ENCODE measurements around the gene CNTROB. TPM values are rescaled to one million over a fixed set of nuclear protein-coding genes. Genes with fewer than 3 reads are reported as not detected.

Gene CNTROB
- total and polyA plus RNA-seq, 2 of the 4 experiments (the other 2 are of a cell fraction), result 12.7 to 26.4 TPM

- ATAC-seq (ENCODE audit: low read depth), result no peak
- Histone ChIP-seq H4K5ac (ENCODE audit: low read depth, low read length) (no peak overlapping the region), H3K18ac (ENCODE audit: low read depth, low read length) (no peak overlapping the region), H3K27me3 (ENCODE audit: control insufficient read depth, insufficient read depth, low read length) (no peaks in the 10 kb centered on the region), H3K79me1 (ENCODE audit: low read depth in 1 of 2, low read length in 2 of 2) (no peaks in the 10 kb centered on the region; a peak in 1 of 4 replicates), H2AK5ac (ENCODE audit: low read depth, low read length) (no peak overlapping the region), H3K14ac (replicated peaks; ENCODE audit: low read depth, low read length) (no peak overlapping the region), H3K4me3 (ENCODE audit: insufficient read depth, low read depth, low read length) (no peak overlapping the region), H3K36me3 (ENCODE audit: control insufficient read depth, insufficient read depth, low read length) (peaks cover 58% of the 10 kb centered on the region), H2BK120ac (ENCODE audit: low read depth, low read length) (no peak overlapping the region), H3K9ac (ENCODE audit: low read depth, low read length) (no peak overlapping the region), H3K4ac (ENCODE audit: low read depth, low read length) (no peak overlapping the region), H4K20me1 (ENCODE audit: insufficient read depth, low read length) (no peaks in the 10 kb centered on the region), H3K56ac (ENCODE audit: extremely low read depth, insufficient read depth, low read length) (no peak overlapping the region), H4K8ac (ENCODE audit: low read depth in 2 of 2, low read length in 2 of 2) (no peak overlapping the region), H3K27ac (ENCODE audit: insufficient read depth, low read length) (no peak overlapping the region), H3K4me2 (ENCODE audit: low read depth, low read length) (no peak overlapping the region), H2BK15ac (ENCODE audit: low read depth, low read length) (no peak overlapping the region), H3K23ac (ENCODE audit: low read depth, low read length) (no peak overlapping the region), H3K9me1 (ENCODE audit: insufficient read depth, low read length) (no peaks in the 10 kb centered on the region), H3K4me1 (ENCODE audit: control insufficient read depth, insufficient read depth, low read length) (no peaks in the 10 kb centered on the region), H2BK5ac (ENCODE audit: low read depth, low read length, poor library complexity, severe bottlenecking) (no peak overlapping the region), H2AFZ (replicated peaks; ENCODE audit: low read length, poor library complexity) (no peak overlapping the region), H3K9me3 (ENCODE audit: control insufficient read depth, insufficient read depth, low read length) (no peaks in the 10 kb centered on the region), H2BK20ac (ENCODE audit: low read depth, low read length) (no peak overlapping the region), H2AK9ac (replicated peaks; ENCODE audit: low read depth, low read length, poor library complexity) (no peak overlapping the region), H4K91ac (ENCODE audit: insufficient read depth, low read depth, low read length) (no peak overlapping the region)
- intact Hi-C loops (cut with micrococcal nuclease) (no loop called here), dilution Hi-C loops (cut with HindIII; ENCODE audit: low sequenced_read_pairs, unreplicated experiment) (no loop called here), in situ Hi-C loops (cut with MboI; ENCODE audit: low sequenced_read_pairs) (no loop called here)
- POLR2A ChIA-PET (ENCODE audit: unreplicated experiment), result no interaction called here
- CTCF ChIA-PET, result no interaction called here
- DNase-seq, result no peak
- TF ChIP-seq CEBPB (IDR thresholded peaks at IDR 0.05; ENCODE audit: low read depth, low read length) (no peak), SMC3 (IDR thresholded peaks at IDR 0.05; ENCODE audit: low read depth, low read length) (no peak), MAZ (IDR thresholded peaks at IDR 0.05; ENCODE audit: borderline replicate concordance, low read depth, low read length) (no peak)
- BruUV-seq (replicated peaks), result no TSS peak
- WGBS, 2 experiments (ENCODE audit: extremely low coverage in 2 of 2, insufficient read length in 1 of 2), result 100% methylated on average over 4 of the region's 7 CpGs; no CpG with 5 or more reads in 1 of the 2 experiments
Observed at GRCh38 chr17:7945651-7946050, 13.6 kb downstream of the CNTROB start.
